Astrocyte of the spinal cord (primary cell): Measurements from ENCODE around the gene TMEM203.

Experiments used
- DNase-seq: peaks from one replicate; pipeline ENCODE4 v3.0.0; 2011; ENCODE audit warnings: low read depth, low spot score
- H3K4me3 ChIP-seq: 2 replicates; pipeline ENCODE4 v1.5.1; 2011; ENCODE audit warnings: low read depth, mild to moderate bottlenecking, low read length, moderate library complexity
- in situ Hi-C: cut with HindIII; loops from 2 replicates; pipeline ENCODE4 v1.10.0; 2017; ENCODE audit warnings: low sequenced_read_pairs
- TF ChIP-seq, protein P1 (sequence below): IDR thresholded peaks from 2 replicates; pipeline ENCODE4 v1.5.1; 2012; ENCODE audit warnings: low read depth, mild to moderate bottlenecking, low read length, inconsistent platforms

Gene TMEM203

DNA sequence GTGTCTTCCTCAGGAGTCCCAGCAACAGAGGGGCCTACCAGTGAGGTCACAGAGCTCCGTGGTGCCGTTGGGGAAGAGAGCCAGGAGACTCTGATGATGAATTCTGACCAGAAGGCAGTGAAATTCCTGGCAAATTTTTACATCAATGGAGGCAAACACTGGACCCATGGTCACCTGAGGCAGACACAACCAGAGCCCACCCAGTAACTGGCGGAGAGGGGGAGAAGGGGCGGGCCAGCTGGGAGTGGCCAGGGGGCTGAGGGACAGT, 45.7 kb upstream of the TMEM203 start, which contains the start of gene STPG3:
Gene STPG3, plus strand, starts transcription at position 93 of the 268 bp plus-strand sequence. Its CDS starts 1 bp downstream, at position 94.
- in situ Hi-C loops: no loop called here

DNA sequence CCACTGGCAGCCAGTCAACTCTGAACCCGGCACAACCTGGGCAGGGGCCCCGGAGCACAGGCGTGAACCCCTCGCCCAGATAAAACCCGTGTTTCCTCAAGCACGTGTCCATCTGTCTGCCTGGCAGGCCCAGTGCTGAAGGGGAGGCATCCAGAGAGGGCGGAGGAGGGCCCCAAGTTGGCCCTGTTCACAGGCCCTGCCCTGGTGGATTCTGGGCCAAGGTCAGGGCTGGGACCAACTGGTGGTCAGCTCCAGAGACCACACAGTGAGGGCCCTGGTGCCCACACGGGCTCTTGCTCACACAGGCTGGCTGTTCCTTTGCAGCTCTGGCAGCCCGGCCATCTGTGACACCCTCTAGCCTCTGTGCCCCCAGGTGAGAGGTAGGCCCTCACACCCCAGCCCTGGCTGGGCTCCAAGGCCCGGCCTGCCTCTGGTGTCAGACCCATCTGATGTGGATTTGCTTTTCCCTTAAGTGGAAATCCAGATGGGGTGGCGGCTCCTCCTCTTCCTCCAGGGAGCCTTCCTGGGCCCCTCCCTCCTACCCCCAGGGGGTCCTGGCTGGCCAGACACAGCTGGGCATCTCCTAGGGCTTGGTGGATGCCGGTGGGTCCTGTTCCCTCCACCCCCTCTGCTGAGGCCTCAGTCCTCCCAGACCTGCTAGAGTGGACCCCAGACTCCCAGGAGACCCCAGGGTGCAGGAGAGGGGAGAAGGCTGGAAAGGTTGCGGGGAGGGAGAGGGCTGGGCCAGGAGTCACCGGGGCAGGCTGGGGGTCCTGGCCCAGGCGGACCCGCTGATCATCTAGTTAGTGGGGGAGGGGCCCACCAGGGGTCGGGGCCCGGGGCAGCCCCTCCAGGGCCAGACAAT, 45.1 kb upstream of the TMEM203 start:
- no peak for DNase-seq
- H3K4me3 ChIP-seq: no peak overlapping the region
- in situ Hi-C loops: no loop called here
- TF ChIP-seq, protein P1, sequence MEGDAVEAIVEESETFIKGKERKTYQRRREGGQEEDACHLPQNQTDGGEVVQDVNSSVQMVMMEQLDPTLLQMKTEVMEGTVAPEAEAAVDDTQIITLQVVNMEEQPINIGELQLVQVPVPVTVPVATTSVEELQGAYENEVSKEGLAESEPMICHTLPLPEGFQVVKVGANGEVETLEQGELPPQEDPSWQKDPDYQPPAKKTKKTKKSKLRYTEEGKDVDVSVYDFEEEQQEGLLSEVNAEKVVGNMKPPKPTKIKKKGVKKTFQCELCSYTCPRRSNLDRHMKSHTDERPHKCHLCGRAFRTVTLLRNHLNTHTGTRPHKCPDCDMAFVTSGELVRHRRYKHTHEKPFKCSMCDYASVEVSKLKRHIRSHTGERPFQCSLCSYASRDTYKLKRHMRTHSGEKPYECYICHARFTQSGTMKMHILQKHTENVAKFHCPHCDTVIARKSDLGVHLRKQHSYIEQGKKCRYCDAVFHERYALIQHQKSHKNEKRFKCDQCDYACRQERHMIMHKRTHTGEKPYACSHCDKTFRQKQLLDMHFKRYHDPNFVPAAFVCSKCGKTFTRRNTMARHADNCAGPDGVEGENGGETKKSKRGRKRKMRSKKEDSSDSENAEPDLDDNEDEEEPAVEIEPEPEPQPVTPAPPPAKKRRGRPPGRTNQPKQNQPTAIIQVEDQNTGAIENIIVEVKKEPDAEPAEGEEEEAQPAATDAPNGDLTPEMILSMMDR: no peak

More for the DNA sequence above, 45.7 kb upstream of the TMEM203 start, which contains the start of gene STPG3:
- H3K4me3 ChIP-seq: no peak within 1 kb of the TSS
- no peak for DNase-seq
- TF ChIP-seq, protein P1: no peak

DNA sequence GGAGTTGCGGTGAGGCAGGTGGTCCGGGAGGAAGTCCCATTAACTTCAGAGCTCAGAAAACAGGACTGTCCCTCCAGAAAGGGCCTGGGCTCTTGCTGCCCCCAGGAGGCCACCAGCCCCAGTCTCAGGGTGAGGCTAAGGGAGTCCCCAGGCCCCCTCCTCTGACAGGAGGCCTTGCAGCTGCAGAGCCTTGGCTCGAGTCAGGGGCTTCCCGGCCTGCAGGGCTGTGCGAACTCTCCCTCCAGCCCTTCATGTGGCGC, 42.4 kb upstream of the TMEM203 start:
- DNase-seq: no peak
- in situ Hi-C loops: no loop called here
- no peak overlapping the region for H3K4me3 ChIP-seq
- TF ChIP-seq, protein P1: no peak

DNA sequence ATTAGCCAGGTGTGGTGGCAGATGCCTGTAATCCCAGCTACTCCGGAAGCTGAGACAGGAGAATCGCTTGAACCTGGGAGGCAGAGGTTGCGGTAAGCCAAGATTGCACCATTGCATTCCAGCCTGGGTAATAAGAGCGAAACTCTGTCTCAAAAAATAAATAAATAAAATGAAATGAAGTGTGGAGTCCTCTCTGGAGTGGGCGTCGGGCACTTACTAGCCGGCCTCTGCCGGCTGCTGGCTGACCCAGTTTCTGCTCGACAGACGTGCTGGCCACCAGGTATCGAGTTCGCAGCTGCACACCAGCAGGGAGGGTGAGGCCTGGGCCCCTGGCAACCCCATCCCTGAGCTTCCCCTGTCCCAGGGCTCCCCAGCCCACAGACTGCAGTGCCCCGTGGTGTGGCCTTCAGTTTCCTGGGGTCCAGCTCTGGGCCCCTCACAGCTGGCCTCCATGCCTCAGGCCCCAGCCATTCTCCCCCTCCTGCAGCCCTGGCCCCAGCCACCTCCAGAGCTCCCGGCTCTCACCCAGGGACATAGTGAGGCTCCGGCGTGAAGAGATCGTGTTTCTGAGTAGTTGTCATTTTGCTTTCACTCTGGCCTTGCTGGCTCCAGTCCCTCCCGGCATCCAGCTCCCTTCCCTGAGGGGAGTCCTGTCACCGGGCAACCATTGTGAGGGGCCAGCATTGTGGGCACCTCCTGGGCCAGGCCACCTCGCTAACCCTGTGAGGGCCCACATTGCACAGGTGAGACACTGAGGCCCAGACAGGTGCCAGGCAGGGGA, 41.9 kb upstream of the TMEM203 start:
- in situ Hi-C loops: no loop called here
- no peak overlapping the region for H3K4me3 ChIP-seq
- TF ChIP-seq, protein P1: no peak

DNA sequence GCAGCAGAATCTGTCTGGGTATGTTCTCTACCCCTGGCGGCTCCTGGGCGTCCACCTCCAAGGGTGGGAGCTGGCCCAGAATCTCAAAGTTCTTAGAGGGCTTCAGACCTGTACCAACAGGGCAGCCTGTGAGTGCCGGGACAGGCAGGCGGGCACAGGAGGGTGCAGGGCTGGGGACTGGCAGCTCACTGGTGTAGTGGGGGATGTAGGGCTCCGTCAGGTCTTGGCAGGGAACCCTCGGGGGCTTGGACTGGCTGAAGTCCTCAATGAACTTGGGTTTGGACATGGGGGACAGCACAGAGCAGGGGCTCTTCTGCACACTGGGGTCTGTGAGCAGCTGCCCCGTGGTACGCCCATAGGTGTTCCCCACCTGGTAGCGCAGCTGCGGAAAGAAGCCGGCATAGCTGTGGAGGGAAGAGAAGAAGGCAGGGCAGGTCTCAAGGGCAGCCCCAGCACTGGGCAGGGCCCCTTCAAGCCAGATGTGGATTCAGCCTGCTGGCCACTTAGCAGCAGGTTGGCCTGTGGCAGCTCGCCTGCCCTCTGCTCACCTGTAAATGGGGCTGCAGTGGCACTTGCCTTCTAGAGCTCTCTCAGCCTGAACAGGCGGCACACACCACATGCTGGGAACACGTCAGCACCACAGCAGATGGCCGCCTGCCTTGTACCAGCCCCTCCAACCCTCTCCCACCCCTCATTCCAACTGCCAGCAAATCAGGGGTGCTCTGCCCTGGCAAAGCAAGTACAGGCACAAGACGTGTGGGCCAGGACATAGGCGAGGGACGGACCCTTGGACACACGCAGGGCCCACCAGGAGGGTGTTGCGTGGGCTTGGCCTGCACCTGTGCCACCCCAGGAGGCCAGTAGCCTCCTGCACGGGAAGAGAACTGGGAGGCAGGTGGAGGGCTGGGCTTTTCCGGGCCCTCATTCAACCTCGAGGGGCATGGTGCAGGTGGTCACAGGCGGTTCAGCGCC, 40.3 kb upstream of the TMEM203 start:
- TF ChIP-seq, protein P1: no peak
- DNase-seq: no peak
- no peak overlapping the region for H3K4me3 ChIP-seq
- in situ Hi-C loops: no loop called here

More for the DNA sequence above, 41.9 kb upstream of the TMEM203 start:
- DNase-seq: no peak
